ENCODE data around the gene SLC12A8.
"Not testable (repeated sequence)": the region's sequence is repeated elsewhere in the genome, so short reads cannot be mapped to it uniquely, and the experiment has no call there.

The SLC12A8 gene

GRCh38 chr3:125112981-125113380 lies 99.6 kb downstream of the SLC12A8 start:
- no peak for DNase-seq (ENCODE audit: low read depth)

GRCh38 chr3:125110876-125111480 lies 101.6 kb downstream of the SLC12A8 start:
- no peak for DNase-seq (ENCODE audit: low read depth)

- no peak for DNase-seq (ENCODE audit: low read depth)
These were observed 102.3 kb downstream of the SLC12A8 start for GRCh38 chr3:125110016-125110875.

GRCh38 chr3:125109536-125109925 lies 103.0 kb downstream of the SLC12A8 start:
- DNase-seq (ENCODE audit: low read depth) = no peak

- no peak for DNase-seq (ENCODE audit: low read depth)
These were observed 103.6 kb downstream of the SLC12A8 start for GRCh38 chr3:125108833-125109535.

- DNase-seq (ENCODE audit: low read depth) = no peak
These were observed 104.5 kb downstream of the SLC12A8 start for GRCh38 chr3:125107861-125108567.

GRCh38 chr3:125107363-125107762 lies 105.2 kb downstream of the SLC12A8 start:
- no peak for DNase-seq (ENCODE audit: low read depth)

GRCh38 chr3:125105116-125105515 lies 107.4 kb downstream of the SLC12A8 start:
- no peak for DNase-seq (ENCODE audit: low read depth)

- DNase-seq (ENCODE audit: low read depth) = no peak
These were observed 107.9 kb downstream of the SLC12A8 start for GRCh38 chr3:125104639-125105038.

- no peak for DNase-seq (ENCODE audit: low read depth)
These were observed 109.1 kb downstream of the SLC12A8 start for GRCh38 chr3:125103406-125103805.

GRCh38 chr3:125102470-125102869 lies 110.1 kb downstream of the SLC12A8 start:
- DNase-seq (ENCODE audit: low read depth) = no peak

GRCh38 chr3:125098611-125099291 lies 113.8 kb downstream of the SLC12A8 start:
- DNase-seq (ENCODE audit: low read depth) = no peak

GRCh38 chr3:125090649-125091048 lies 121.9 kb downstream of the SLC12A8 start:
- no peak for DNase-seq (ENCODE audit: low read depth)

- no peak for DNase-seq (ENCODE audit: low read depth)
These were observed 124.7 kb downstream of the SLC12A8 start for GRCh38 chr3:125087768-125088391.

GRCh38 chr3:125085166-125085565 lies 127.4 kb downstream of the SLC12A8 start:
- DNase-seq (ENCODE audit: low read depth) = no peak

- no peak for DNase-seq (ENCODE audit: low read depth)
These were observed 128.8 kb downstream of the SLC12A8 start for GRCh38 chr3:125083776-125084175.

GRCh38 chr3:125082339-125082738 lies 130.2 kb downstream of the SLC12A8 start:
- DNase-seq (ENCODE audit: low read depth) = not testable (repeated sequence)

- DNase-seq (ENCODE audit: low read depth) = no peak
These were observed 132.5 kb downstream of the SLC12A8 start for GRCh38 chr3:125080077-125080476.

GRCh38 chr3:125079675-125080045 lies 132.9 kb downstream of the SLC12A8 start:
- no peak for DNase-seq (ENCODE audit: low read depth)

GRCh38 chr3:125078951-125079674 lies 133.4 kb downstream of the SLC12A8 start:
- DNase-seq (ENCODE audit: low read depth) = no peak

- DNase-seq (ENCODE audit: low read depth) = no peak
These were observed 134.7 kb downstream of the SLC12A8 start for GRCh38 chr3:125077864-125078263.
